ENCODE results near the gene CEBPA. TPM values are rescaled to one million over a fixed set of nuclear protein-coding genes. Genes with fewer than 3 reads are reported as not detected.
"Not testable (repeated sequence)": the region's sequence is repeated elsewhere in the genome, so short reads cannot be mapped to it uniquely, and the experiment has no call there.

Gene CEBPA
- polyA plus RNA-seq, 2 donors = 14.1 to 19.4 TPM

GRCh38 chr19:33329736-33330135 is 27.4 kb upstream of the CEBPA start:
- WGBS, 2 donors = 74 to 81% methylated on average over 4 of the region's 4 CpGs
- peaks cover 0 to 4% of the 10 kb centered on the region in 2 donors for H3K9me3 ChIP-seq (ENCODE audit: control insufficient read depth in 2 of 2, insufficient read depth in 1 of 2, low read depth in 1 of 2, low read length in 1 of 2)
- H3K27ac ChIP-seq (ENCODE audit: low read depth in 2 of 2, low read length in 1 of 2) = no peak overlapping the region
- no peaks in the 10 kb centered on the region for H3K36me3 ChIP-seq (ENCODE audit: control insufficient read depth in 2 of 2, insufficient read depth in 2 of 2, low read length in 1 of 2)
- no peaks in the 10 kb centered on the region for H3K27me3 ChIP-seq (ENCODE audit: control insufficient read depth in 1 of 2, insufficient read depth in 2 of 2, low read length in 2 of 2)
- H3K4me1 ChIP-seq (ENCODE audit: control insufficient read depth in 2 of 2, insufficient read depth in 2 of 2, low read length in 1 of 2) = no peaks in the 10 kb centered on the region
- no peak overlapping the region for H3K4me3 ChIP-seq (ENCODE audit: low read depth in 1 of 2, low read length in 2 of 2)

DNA sequence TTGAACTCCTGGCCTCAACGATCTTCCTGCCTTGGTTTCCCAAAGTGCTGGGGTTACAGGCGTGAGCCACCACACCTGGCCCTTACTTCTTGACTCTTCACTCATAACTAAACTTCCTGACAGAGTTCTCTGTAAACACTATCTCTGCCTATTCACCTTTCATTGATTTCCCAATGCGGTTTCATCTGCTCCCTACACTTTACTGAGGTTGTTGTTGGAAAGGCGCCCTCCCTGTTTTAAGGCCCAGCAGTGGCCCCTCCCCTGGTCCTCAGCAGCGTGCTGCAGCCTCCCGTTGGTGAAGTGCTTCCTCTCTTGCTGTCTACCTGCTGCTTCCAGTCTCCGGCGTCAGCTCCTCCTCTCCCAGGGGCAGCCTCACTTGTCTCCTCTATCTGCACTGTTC is 26.7 kb upstream of the CEBPA start:
- WGBS, 2 donors = 67 to 76% methylated on average over 8 of the region's 8 CpGs
- Histone ChIP-seq H3K4me1 (ENCODE audit: control insufficient read depth in 2 of 2, insufficient read depth in 2 of 2, low read length in 1 of 2) (no peaks in the 10 kb centered on the region), H3K9me3 (ENCODE audit: control insufficient read depth in 2 of 2, insufficient read depth in 1 of 2, low read depth in 1 of 2, low read length in 1 of 2) (peaks cover 0 to 4% of the 10 kb centered on the region in 2 donors), H3K27ac (ENCODE audit: low read depth in 2 of 2, low read length in 1 of 2) (no peak overlapping the region), H3K27me3 (ENCODE audit: control insufficient read depth in 1 of 2, insufficient read depth in 2 of 2, low read length in 2 of 2) (no peaks in the 10 kb centered on the region), H3K4me3 (ENCODE audit: low read depth in 1 of 2, low read length in 2 of 2) (no peak overlapping the region), H3K36me3 (ENCODE audit: control insufficient read depth in 2 of 2, insufficient read depth in 2 of 2, low read length in 1 of 2) (no peaks in the 10 kb centered on the region)

- H3K4me1 ChIP-seq (ENCODE audit: control insufficient read depth in 2 of 2, insufficient read depth in 2 of 2, low read length in 1 of 2) = no peaks in the 10 kb centered on the region
- no peak overlapping the region for H3K4me3 ChIP-seq (ENCODE audit: low read depth in 1 of 2, low read length in 2 of 2)
- H3K36me3 ChIP-seq (ENCODE audit: control insufficient read depth in 2 of 2, insufficient read depth in 2 of 2, low read length in 1 of 2) = no peaks in the 10 kb centered on the region
- H3K27ac ChIP-seq (ENCODE audit: low read depth in 2 of 2, low read length in 1 of 2) = no peak overlapping the region
- 30 to 56% methylated on average over 5 of the region's 5 CpGs for WGBS, 2 donors
- H3K27me3 ChIP-seq (ENCODE audit: control insufficient read depth in 1 of 2, insufficient read depth in 2 of 2, low read length in 2 of 2) = no peaks in the 10 kb centered on the region
- peaks cover 0 to 4% of the 10 kb centered on the region in 2 donors for H3K9me3 ChIP-seq (ENCODE audit: control insufficient read depth in 2 of 2, insufficient read depth in 1 of 2, low read depth in 1 of 2, low read length in 1 of 2)
Observed at GRCh38 chr19:33325920-33326319, 23.6 kb upstream of the CEBPA start.

DNA sequence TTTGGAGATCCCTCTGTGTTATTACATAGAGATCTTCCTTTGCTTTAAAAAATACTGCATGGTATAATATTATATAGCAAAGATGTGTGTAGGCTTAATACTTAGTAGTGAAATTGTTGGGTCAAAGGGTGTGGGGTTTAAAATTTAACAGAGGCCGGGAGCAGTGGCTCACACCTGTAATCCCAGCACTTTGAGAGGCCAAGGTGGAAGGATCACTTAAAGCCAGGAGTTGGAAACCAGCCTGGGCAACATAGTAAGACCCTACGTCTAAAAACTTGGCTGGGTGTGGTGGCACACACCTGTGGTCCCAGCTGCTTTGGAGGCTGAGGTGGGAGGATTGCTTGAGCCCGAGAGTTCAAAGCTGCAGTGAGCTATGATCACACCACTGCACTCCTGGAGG is 22.3 kb upstream of the CEBPA start:
- 78 to 79% methylated on average over 3 of the region's 3 CpGs for WGBS, 2 donors
- no peaks in the 10 kb centered on the region for H3K4me1 ChIP-seq (ENCODE audit: control insufficient read depth in 2 of 2, insufficient read depth in 2 of 2, low read length in 1 of 2)
- no peaks in the 10 kb centered on the region for H3K36me3 ChIP-seq (ENCODE audit: control insufficient read depth in 2 of 2, insufficient read depth in 2 of 2, low read length in 1 of 2)
- H3K9me3 ChIP-seq (ENCODE audit: control insufficient read depth in 2 of 2, insufficient read depth in 1 of 2, low read depth in 1 of 2, low read length in 1 of 2) = peaks cover 0 to 4% of the 10 kb centered on the region in 2 donors
- no peaks in the 10 kb centered on the region for H3K27me3 ChIP-seq (ENCODE audit: control insufficient read depth in 1 of 2, insufficient read depth in 2 of 2, low read length in 2 of 2)
- H3K27ac ChIP-seq (ENCODE audit: low read depth in 2 of 2, low read length in 1 of 2) = no peak overlapping the region
- H3K4me3 ChIP-seq (ENCODE audit: low read depth in 1 of 2, low read length in 2 of 2) = no peak overlapping the region

DNA sequence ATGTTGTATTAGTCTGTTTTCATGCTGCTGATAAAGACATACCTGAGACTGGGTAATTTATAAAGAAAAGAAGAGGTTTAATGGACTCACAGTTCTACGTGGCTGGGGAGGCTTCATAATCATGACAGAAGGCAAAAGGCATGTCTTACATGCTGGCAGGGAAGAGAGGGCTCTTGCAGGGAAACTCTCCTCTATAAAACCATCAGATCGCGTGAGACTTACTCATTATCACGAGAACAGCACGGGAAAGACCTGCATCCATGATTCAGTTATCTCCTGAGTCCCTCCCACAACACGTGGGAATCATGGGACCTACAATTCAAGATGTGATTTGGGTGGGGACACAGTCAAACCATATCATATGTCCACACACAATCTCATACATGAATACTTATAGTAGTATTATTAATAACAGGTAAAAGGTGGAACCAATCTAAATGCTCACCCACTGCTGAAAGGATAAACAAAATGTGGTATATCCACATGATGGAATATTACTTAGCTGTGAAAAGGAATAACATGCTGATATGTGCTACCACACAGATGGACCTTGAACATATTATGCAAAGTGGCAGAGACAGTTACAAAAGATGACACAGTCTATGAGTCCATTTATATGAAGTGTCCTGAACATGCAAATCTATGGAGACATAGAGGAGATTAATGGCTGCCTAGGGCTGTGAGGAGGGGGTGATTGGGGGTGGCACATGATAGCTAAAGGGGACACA is 20.9 kb upstream of the CEBPA start:
- Histone ChIP-seq H3K4me1 (ENCODE audit: control insufficient read depth in 2 of 2, insufficient read depth in 2 of 2, low read length in 1 of 2) (no peaks in the 10 kb centered on the region), H3K4me3 (ENCODE audit: low read depth in 1 of 2, low read length in 2 of 2) (no peak overlapping the region), H3K27ac (ENCODE audit: low read depth in 2 of 2, low read length in 1 of 2) (no peak overlapping the region), H3K36me3 (ENCODE audit: control insufficient read depth in 2 of 2, insufficient read depth in 2 of 2, low read length in 1 of 2) (no peaks in the 10 kb centered on the region), H3K9me3 (ENCODE audit: control insufficient read depth in 2 of 2, insufficient read depth in 1 of 2, low read depth in 1 of 2, low read length in 1 of 2) (peaks cover 0 to 4% of the 10 kb centered on the region in 2 donors), H3K27me3 (ENCODE audit: control insufficient read depth in 1 of 2, insufficient read depth in 2 of 2, low read length in 2 of 2) (no peaks in the 10 kb centered on the region)
- 86 to 88% methylated on average over 6 of the region's 6 CpGs for WGBS, 2 donors

GRCh38 chr19:33320636-33321035 is 18.3 kb upstream of the CEBPA start:
- Histone ChIP-seq H3K4me1 (ENCODE audit: control insufficient read depth in 2 of 2, insufficient read depth in 2 of 2, low read length in 1 of 2) (no peaks in the 10 kb centered on the region), H3K27me3 (ENCODE audit: control insufficient read depth in 1 of 2, insufficient read depth in 2 of 2, low read length in 2 of 2) (no peaks in the 10 kb centered on the region), H3K36me3 (ENCODE audit: control insufficient read depth in 2 of 2, insufficient read depth in 2 of 2, low read length in 1 of 2) (no peaks in the 10 kb centered on the region), H3K9me3 (ENCODE audit: control insufficient read depth in 2 of 2, insufficient read depth in 1 of 2, low read depth in 1 of 2, low read length in 1 of 2) (peaks cover 0 to under 1% of the 10 kb centered on the region in 2 donors), H3K27ac (ENCODE audit: low read depth in 2 of 2, low read length in 1 of 2) (no peak overlapping the region), H3K4me3 (ENCODE audit: low read depth in 1 of 2, low read length in 2 of 2) (no peak overlapping the region)
- WGBS, 2 donors = 100% methylated on average over 1 of the region's 1 CpG

DNA sequence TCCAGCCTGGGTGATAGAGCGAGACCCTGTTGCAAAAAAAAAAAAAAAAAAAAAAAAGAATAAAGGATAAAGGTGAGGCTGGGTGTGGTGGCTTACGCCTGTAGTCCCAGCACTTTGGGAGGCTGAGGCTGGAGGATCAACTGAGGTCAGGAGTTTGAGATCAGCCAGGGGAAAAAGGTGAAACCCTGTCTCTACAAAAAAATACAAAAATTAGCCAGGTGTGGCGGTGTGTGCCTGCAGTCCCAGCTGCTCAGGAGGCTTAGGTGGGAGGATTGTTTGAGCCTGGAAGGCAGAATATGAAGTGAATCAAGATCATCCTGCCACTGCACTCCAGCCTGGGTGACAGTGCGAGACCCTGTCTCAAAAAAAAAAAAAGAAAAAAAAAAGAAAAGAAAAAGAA is 15.7 kb upstream of the CEBPA start:
- H3K36me3 ChIP-seq (ENCODE audit: control insufficient read depth in 2 of 2, insufficient read depth in 2 of 2, low read length in 1 of 2); H3K9me3 ChIP-seq (ENCODE audit: control insufficient read depth in 2 of 2, insufficient read depth in 1 of 2, low read depth in 1 of 2, low read length in 1 of 2); H3K4me3 ChIP-seq (ENCODE audit: low read depth in 1 of 2, low read length in 2 of 2); H3K4me1 ChIP-seq (ENCODE audit: control insufficient read depth in 2 of 2, insufficient read depth in 2 of 2, low read length in 1 of 2); H3K27me3 ChIP-seq (ENCODE audit: control insufficient read depth in 1 of 2, insufficient read depth in 2 of 2, low read length in 2 of 2); H3K27ac ChIP-seq (ENCODE audit: low read depth in 2 of 2, low read length in 1 of 2): not testable (repeated sequence)
- 96 to 100% methylated on average over 4 of the region's 4 CpGs for WGBS, 2 donors

- Histone ChIP-seq H3K36me3 (ENCODE audit: control insufficient read depth in 2 of 2, insufficient read depth in 2 of 2, low read length in 1 of 2) (no peaks in the 10 kb centered on the region), H3K27me3 (ENCODE audit: control insufficient read depth in 1 of 2, insufficient read depth in 2 of 2, low read length in 2 of 2) (no peaks in the 10 kb centered on the region), H3K4me1 (ENCODE audit: control insufficient read depth in 2 of 2, insufficient read depth in 2 of 2, low read length in 1 of 2) (no peaks in the 10 kb centered on the region), H3K27ac (ENCODE audit: low read depth in 2 of 2, low read length in 1 of 2) (no peak overlapping the region), H3K4me3 (ENCODE audit: low read depth in 1 of 2, low read length in 2 of 2) (no peak overlapping the region), H3K9me3 (ENCODE audit: control insufficient read depth in 2 of 2, insufficient read depth in 1 of 2, low read depth in 1 of 2, low read length in 1 of 2) (no peaks in the 10 kb centered on the region)
- WGBS, 2 donors = 88 to 91% methylated on average over 5 of the region's 5 CpGs
Observed at GRCh38 chr19:33317517-33317916, 15.2 kb upstream of the CEBPA start.

- no peaks in the 10 kb centered on the region for H3K36me3 ChIP-seq (ENCODE audit: control insufficient read depth in 2 of 2, insufficient read depth in 2 of 2, low read length in 1 of 2)
- H3K4me1 ChIP-seq (ENCODE audit: control insufficient read depth in 2 of 2, insufficient read depth in 2 of 2, low read length in 1 of 2) = no peaks in the 10 kb centered on the region
- no peaks in the 10 kb centered on the region for H3K27me3 ChIP-seq (ENCODE audit: control insufficient read depth in 1 of 2, insufficient read depth in 2 of 2, low read length in 2 of 2)
- no peak overlapping the region for H3K4me3 ChIP-seq (ENCODE audit: low read depth in 1 of 2, low read length in 2 of 2)
- no peak overlapping the region for H3K27ac ChIP-seq (ENCODE audit: low read depth in 2 of 2, low read length in 1 of 2)
- H3K9me3 ChIP-seq (ENCODE audit: control insufficient read depth in 2 of 2, insufficient read depth in 1 of 2, low read depth in 1 of 2, low read length in 1 of 2) = no peaks in the 10 kb centered on the region
- whole genome bisulfite sequencing, 2 donors = 67 to 70% methylated on average over 9 of the region's 9 CpGs
Observed at GRCh38 chr19:33316541-33317264, 14.4 kb upstream of the CEBPA start.

DNA sequence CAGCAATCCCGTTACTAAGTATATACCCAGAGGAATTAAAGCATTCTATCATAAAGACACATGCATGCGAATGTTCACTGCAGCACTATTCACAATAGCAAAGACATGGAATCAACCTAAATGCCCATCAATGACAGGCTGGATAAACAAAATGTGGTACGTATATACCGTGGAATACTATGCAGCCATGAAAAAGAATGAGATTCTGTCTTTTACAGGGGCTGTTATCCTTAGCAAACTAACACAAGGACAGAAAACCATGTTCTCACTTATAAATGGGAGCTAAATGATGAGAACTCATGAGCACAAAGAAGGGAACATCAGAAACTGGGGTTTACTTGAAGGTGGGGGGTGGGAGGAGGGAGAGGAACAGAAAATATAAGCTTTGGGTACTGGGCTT is 10.5 kb upstream of the CEBPA start:
- H3K27me3 ChIP-seq (ENCODE audit: control insufficient read depth in 1 of 2, insufficient read depth in 2 of 2, low read length in 2 of 2); H3K4me3 ChIP-seq (ENCODE audit: low read depth in 1 of 2, low read length in 2 of 2); H3K36me3 ChIP-seq (ENCODE audit: control insufficient read depth in 2 of 2, insufficient read depth in 2 of 2, low read length in 1 of 2); H3K4me1 ChIP-seq (ENCODE audit: control insufficient read depth in 2 of 2, insufficient read depth in 2 of 2, low read length in 1 of 2); H3K9me3 ChIP-seq (ENCODE audit: control insufficient read depth in 2 of 2, insufficient read depth in 1 of 2, low read depth in 1 of 2, low read length in 1 of 2); H3K27ac ChIP-seq (ENCODE audit: low read depth in 2 of 2, low read length in 1 of 2): not testable (repeated sequence)
- 86 to 89% methylated on average over 4 of the region's 4 CpGs for WGBS, 2 donors

All from esophagus (tissue), 2 donors.